Peyer's patch (tissue), 4 donors: ENCODE results near the gene AUTS2. TPM values are rescaled to one million over a fixed set of nuclear protein-coding genes. Genes with fewer than 3 reads are reported as not detected.

ENCODE experiments used
- DNase-seq, 3 donors: peaks; one replicate each; pipeline ENCODE4 v3.0.0-alpha.2; 2017 to 2019
- H3K27ac ChIP-seq, 4 donors: fragments of 200-600 bp; sonication (generic); one replicate each; pipeline ENCODE4 v1.5.1; 2016 to 2019
- H3K27me3 ChIP-seq, 2 donors: fragments of 200-600 bp; sonication (generic); one replicate each; pipeline ENCODE4 v1.5.1; 2019
- H3K36me3 ChIP-seq, 3 donors: fragments of 200-600 bp; sonication (generic); one replicate each; pipeline ENCODE4 v1.5.1; 2016 to 2019
- H3K4me1 ChIP-seq, 4 donors: fragments of 200-600 bp; sonication (generic); one replicate each; pipeline ENCODE4 v1.5.1; 2016 to 2019
- H3K4me3 ChIP-seq, 4 donors: fragments of 200-600 bp; sonication (generic); 1 replicate in 3 of 4; 2 replicates in 1 of 4; pipeline ENCODE4 v1.5.1; 2016 to 2019; ENCODE audit warnings: mild to moderate bottlenecking in 1 of 4
- H3K9me3 ChIP-seq, 4 donors: fragments of 200-600 bp; sonication (generic); one replicate each; pipeline ENCODE4 v1.5.1; 2016 to 2019; ENCODE audit warnings: mild to moderate bottlenecking in 1 of 4
- CTCF ChIP-seq, 6 experiments: fragments of 450-650 bp in 4 of 6; fragments of 200-600 bp in 2 of 6; sonication (generic) in 1 of 6; IDR thresholded peaks; one replicate each; pipeline ENCODE4 v1.5.1; 2017 to 2019; ENCODE audit warnings: antibody characterized with exemption in 6 of 6, mild to moderate bottlenecking in 3 of 6, moderate library complexity in 1 of 6
- POLR2A ChIP-seq, 2 donors: fragments of 450-650 bp; IDR thresholded peaks; one replicate each; pipeline ENCODE4 v1.5.1; 2017; ENCODE audit warnings: antibody characterized with exemption in 2 of 2, mild to moderate bottlenecking in 2 of 2, moderate library complexity in 2 of 2
- total RNA-seq, 4 donors: library from RNA; depleted of rRNA; stranded (reverse); fragments of >200 nt; gene quantifications; one replicate each; pipeline ENCODE4 v1.1.0, GENCODE V29; 2016

Gene AUTS2
- total RNA-seq, 4 donors from 2014 or later, result 55.9 to 90.0 (median 72.6) TPM

- Histone ChIP-seq H3K4me1 (no peaks in the 10 kb centered on the region), H3K9me3 (no peaks in the 10 kb centered on the region), H3K27me3 (no peaks in the 10 kb centered on the region), H3K4me3 (no peak overlapping the region), H3K36me3 (no peaks in the 10 kb centered on the region), H3K27ac (no peak overlapping the region)
- TF ChIP-seq CTCF (IDR thresholded peaks at IDR 0.05) (no peak), POLR2A (IDR thresholded peaks at IDR 0.05) (no peak)
- no peak for DNase-seq
Measured at GRCh38 chr7:69610374-69611084, 12.3 kb downstream of the AUTS2 start.

GRCh38 chr7:69612981-69613380 lies 14.7 kb downstream of the AUTS2 start:
- Histone ChIP-seq H3K27me3 (no peaks in the 10 kb centered on the region), H3K27ac (no peak overlapping the region), H3K9me3 (no peaks in the 10 kb centered on the region), H3K36me3 (no peaks in the 10 kb centered on the region), H3K4me3 (no peak overlapping the region), H3K4me1 (no peaks in the 10 kb centered on the region)
- DNase-seq, result no peak
- TF ChIP-seq CTCF (IDR thresholded peaks at IDR 0.05) (no peak), POLR2A (IDR thresholded peaks at IDR 0.05) (no peak)

- Histone ChIP-seq H3K27ac (no peak overlapping the region), H3K36me3 (no peaks in the 10 kb centered on the region), H3K4me3 (no peak overlapping the region), H3K4me1 (no peaks in the 10 kb centered on the region), H3K9me3 (no peaks in the 10 kb centered on the region), H3K27me3 (no peaks in the 10 kb centered on the region)
- no peak for DNase-seq
- no peak for TF ChIP-seq CTCF (IDR thresholded peaks at IDR 0.05)
- no peak for TF ChIP-seq POLR2A (IDR thresholded peaks at IDR 0.05)
Measured at GRCh38 chr7:69613846-69614245, 15.6 kb downstream of the AUTS2 start.

GRCh38 chr7:69615685-69616084 lies 17.4 kb downstream of the AUTS2 start:
- Histone ChIP-seq H3K4me3 (no peak overlapping the region), H3K27ac (no peak overlapping the region), H3K9me3 (no peaks in the 10 kb centered on the region), H3K27me3 (no peaks in the 10 kb centered on the region), H3K36me3 (no peaks in the 10 kb centered on the region), H3K4me1 (no peaks in the 10 kb centered on the region)
- DNase-seq, result no peak
- TF ChIP-seq POLR2A (IDR thresholded peaks at IDR 0.05) (no peak), CTCF (IDR thresholded peaks at IDR 0.05) (no peak)

- H3K9me3 ChIP-seq, result no peaks in the 10 kb centered on the region
- TF ChIP-seq POLR2A (IDR thresholded peaks at IDR 0.05), result no peak
- no peak for TF ChIP-seq CTCF (IDR thresholded peaks at IDR 0.05)
- H3K4me1 ChIP-seq, result no peaks in the 10 kb centered on the region
- no peak for DNase-seq
- no peaks in the 10 kb centered on the region for H3K27me3 ChIP-seq
- no peaks in the 10 kb centered on the region for H3K36me3 ChIP-seq
- H3K27ac ChIP-seq, result no peak overlapping the region
- no peak overlapping the region for H3K4me3 ChIP-seq
Measured at GRCh38 chr7:69617364-69617763, 19.1 kb downstream of the AUTS2 start.

- no peaks in the 10 kb centered on the region for H3K36me3 ChIP-seq
- no peak overlapping the region for H3K27ac ChIP-seq
- H3K4me3 ChIP-seq, result no peak overlapping the region
- no peaks in the 10 kb centered on the region for H3K9me3 ChIP-seq
- H3K27me3 ChIP-seq, result no peaks in the 10 kb centered on the region
- no peaks in the 10 kb centered on the region for H3K4me1 ChIP-seq
- TF ChIP-seq CTCF (IDR thresholded peaks at IDR 0.05) (no peak), POLR2A (IDR thresholded peaks at IDR 0.05) (no peak)
- DNase-seq, result no peak
Measured at GRCh38 chr7:69619054-69619453, 20.8 kb downstream of the AUTS2 start.
